GM21528 (cell line): ENCODE results near the gene TMEM176A.
"Not testable (repeated sequence)": the region's sequence is repeated elsewhere in the genome, so short reads cannot be mapped to it uniquely, and the experiment has no call there.

Experiments used
- ATAC-seq: cut with Tn5 transposase; IDR thresholded peaks from one replicate; pipeline ENCODE4 v1.9.1; 2021; ENCODE audit warnings: mild to moderate bottlenecking, moderate library complexity; ENCODE audit not compliant: unreplicated experiment, low FRiP score

The TMEM176A gene

GRCh38 chr7:150800581-150801241 is at the start of gene TMEM176A:
Gene TMEM176A (plus strand): TSS chr7:150800769. CDS start chr7:150801551, 782 bp downstream.
- no peak for ATAC-seq

DNA sequence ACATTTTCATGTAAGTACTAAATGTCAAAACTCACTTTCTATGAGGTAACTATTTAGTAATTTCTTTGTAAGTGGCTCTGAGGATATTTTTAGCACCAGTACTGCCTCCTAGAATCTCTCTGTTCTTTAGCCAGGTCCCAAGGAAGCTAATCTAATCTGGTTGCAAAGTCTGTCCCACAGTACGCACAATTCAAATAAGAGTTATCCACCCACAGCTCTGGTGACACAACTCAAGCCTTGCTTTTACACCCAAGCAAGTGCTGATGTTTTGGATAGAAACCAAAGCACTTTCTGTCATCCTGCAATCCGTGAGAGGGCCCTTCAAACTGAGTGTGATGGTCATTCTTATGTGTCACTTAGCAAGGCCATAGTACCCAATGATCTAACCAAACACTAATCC is 48.9 kb upstream of the TMEM176A start:
- no peak for ATAC-seq

GRCh38 chr7:150753239-150753638 is 47.3 kb upstream of the TMEM176A start:
- no peak for ATAC-seq

GRCh38 chr7:150753826-150754603 is 46.6 kb upstream of the TMEM176A start:
- no peak for ATAC-seq

GRCh38 chr7:150754951-150755350 is 45.6 kb upstream of the TMEM176A start:
- no peak for ATAC-seq

DNA sequence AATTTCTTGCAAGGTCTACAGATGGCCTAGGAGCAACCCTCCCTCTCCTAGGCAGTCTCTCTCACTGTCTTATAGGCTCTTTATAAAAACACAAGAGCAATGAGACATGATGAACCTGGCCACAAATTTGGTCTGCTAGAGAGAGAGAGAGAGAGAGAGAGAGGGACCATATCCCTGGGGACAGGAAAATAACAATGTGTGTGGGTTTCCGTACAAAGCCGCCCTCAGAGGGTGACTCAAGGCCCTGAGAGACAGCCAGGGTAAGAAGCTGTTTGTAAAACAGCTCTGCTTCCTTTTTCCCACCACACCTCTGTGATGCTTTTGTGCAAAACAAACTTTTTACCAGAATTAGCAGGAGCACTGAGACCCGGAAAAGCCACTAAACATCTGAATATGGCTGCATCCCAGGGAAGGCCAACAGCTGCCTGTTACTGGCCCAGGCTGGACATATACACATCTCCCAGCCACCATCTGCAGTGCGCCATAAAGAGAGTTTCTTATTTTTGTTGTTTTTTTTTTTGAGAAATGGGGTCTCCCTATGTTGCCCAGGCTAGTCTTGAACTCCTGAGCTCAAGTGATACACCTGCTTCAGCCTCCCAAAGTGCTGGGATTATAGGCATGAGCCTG is 45.0 kb upstream of the TMEM176A start:
- no peak for ATAC-seq

DNA sequence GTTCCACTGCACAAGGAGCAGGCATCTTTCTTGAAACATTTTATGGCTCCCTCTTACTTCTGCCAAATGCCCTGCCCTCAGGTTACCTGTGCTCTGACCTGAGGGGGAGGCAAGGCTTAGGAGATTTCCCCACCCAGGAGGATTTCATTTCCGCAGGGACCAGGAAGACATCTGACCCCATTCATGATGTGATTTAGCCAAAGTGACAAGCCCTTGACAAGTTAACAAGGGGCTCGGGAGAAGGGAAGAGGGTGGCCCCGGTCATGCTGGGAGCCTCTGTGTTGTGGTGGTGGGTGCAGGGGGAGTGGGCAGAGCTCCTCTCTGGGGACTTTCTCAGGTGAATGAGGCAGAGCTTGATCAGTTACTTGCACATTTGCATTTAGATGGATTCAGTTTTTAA is 44.4 kb upstream of the TMEM176A start:
- ATAC-seq = no peak

- no peak for ATAC-seq
These were observed 43.7 kb upstream of the TMEM176A start for GRCh38 chr7:150756858-150757257.

GRCh38 chr7:150759479-150759878 is 41.1 kb upstream of the TMEM176A start:
- ATAC-seq = no peak

- no peak for ATAC-seq
These were observed 34.2 kb upstream of the TMEM176A start for GRCh38 chr7:150766334-150766709.

DNA sequence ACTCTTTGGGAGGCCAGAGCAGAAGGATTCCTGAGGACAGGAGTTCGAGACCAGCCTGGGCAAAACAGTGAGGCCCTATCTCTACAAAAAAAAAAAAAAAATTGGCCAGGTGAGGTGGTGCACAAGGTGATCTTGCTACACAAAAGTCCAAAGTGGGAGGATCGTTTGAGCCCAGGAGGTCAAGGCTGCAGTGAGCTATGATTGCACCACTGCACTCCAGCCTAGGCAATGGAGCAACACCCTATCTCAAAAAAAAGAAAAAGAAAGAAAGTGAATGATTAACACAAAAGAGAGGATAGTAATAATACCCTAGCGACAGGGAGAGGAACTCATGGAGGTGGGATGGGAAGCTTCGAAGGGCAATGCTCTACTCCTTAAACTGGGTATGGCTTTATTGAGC is 30.8 kb upstream of the TMEM176A start:
- ATAC-seq = no peak

GRCh38 chr7:150774131-150774530 is 26.4 kb upstream of the TMEM176A start:
- ATAC-seq = not testable (repeated sequence)

GRCh38 chr7:150778014-150778737 is 22.4 kb upstream of the TMEM176A start:
- no peak for ATAC-seq

- no peak for ATAC-seq
These were observed 21.7 kb upstream of the TMEM176A start for GRCh38 chr7:150778738-150779301.

DNA sequence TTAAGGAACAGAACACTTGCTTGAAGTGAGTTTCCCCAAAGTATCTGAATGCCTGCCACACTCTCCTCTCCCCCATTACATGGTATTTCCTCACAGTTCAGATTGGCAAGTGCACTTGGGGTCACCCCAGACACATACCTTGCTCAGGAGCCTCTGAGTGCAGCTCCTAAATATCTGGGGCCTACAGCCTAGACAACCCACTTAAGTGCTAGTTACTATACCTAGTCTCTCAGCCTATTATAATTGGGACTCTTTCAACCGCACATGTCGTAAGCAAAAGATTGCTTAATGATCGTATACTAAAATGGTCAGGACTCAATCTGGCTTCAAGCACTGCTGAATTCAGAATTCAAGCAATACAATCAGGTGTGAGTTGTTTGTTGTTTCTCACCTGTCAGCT is 20.3 kb upstream of the TMEM176A start:
- ATAC-seq = no peak

GRCh38 chr7:150781103-150781502 is 19.5 kb upstream of the TMEM176A start:
- no peak for ATAC-seq

GRCh38 chr7:150781961-150782360 is 18.6 kb upstream of the TMEM176A start:
- no peak for ATAC-seq

DNA sequence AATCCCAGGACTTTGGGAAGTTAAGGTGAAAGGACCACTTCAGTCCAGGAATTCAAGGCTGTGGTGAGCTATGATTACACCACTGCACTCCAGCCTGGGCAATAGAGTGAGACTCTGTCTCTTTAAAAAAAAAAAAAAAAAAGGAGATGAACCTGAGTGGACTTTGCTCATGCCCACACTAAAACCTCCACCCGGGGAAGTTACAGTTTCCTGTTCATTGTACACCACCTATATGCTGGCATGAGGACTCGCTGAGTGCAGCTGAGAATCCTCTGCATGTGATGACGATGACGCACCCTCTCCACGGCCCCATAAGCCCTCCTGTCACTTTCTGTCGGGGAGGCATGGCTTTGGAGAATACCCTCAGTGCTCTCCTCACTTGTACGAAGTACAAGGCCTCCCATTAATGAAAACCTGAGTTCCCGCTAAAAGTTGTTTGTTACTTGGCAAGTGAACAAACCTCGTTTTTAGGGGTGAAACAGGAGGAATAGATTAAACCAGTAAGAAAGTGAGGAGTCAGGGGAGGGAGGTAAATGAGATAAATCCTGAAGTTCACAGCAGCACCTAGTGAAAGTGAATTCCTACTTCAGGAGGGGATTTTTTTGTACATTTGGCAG is 16.3 kb upstream of the TMEM176A start:
- ATAC-seq = no peak

GRCh38 chr7:150784954-150785353 is 15.6 kb upstream of the TMEM176A start:
- no peak for ATAC-seq
